Measurements from ENCODE around the gene TMEM207.

Gene TMEM207

GRCh38 chr3:190449801-190450200, at the start of gene TMEM207:
Gene TMEM207 (minus strand): TSS chr3:190449901. CDS start chr3:190449809, 92 bp downstream.
- in situ Hi-C loops (cut with HindIII; ENCODE audit: low sequenced_read_pairs): no loop called here
- DNase-seq (ENCODE audit: low read depth, low spot score): no peak
- TF ChIP-seq CTCF (IDR thresholded peaks at IDR 0.05; ENCODE audit: low read depth, low read length): no peak

GRCh38 chr3:190499122-190499521, 49.4 kb upstream of the TMEM207 start:
- no peak for DNase-seq (ENCODE audit: low read depth, low spot score)
- no peak overlapping the region for H3K4me3 ChIP-seq (ENCODE audit: low read depth, low read length)
- TF ChIP-seq CTCF (IDR thresholded peaks at IDR 0.05; ENCODE audit: low read depth, low read length): no peak
- in situ Hi-C loops (cut with HindIII; ENCODE audit: low sequenced_read_pairs): no loop called here

More at GRCh38 chr3:190449801-190450200, at the start of gene TMEM207:
- no peak within 1 kb of the TSS for H3K4me3 ChIP-seq (ENCODE audit: low read depth, low read length)

- in situ Hi-C loops (cut with HindIII; ENCODE audit: low sequenced_read_pairs): no loop called here
These were observed 48.6 kb upstream of the TMEM207 start for GRCh38 chr3:190498293-190498692.

GRCh38 chr3:190497811-190498210, 48.1 kb upstream of the TMEM207 start:
- TF ChIP-seq CTCF (IDR thresholded peaks at IDR 0.05; ENCODE audit: low read depth, low read length): no peak
- in situ Hi-C loops (cut with HindIII; ENCODE audit: low sequenced_read_pairs): no loop called here
- DNase-seq (ENCODE audit: low read depth, low spot score): no peak

More at GRCh38 chr3:190498293-190498692, 48.6 kb upstream of the TMEM207 start:
- no peak for DNase-seq (ENCODE audit: low read depth, low spot score)
- no peak for TF ChIP-seq CTCF (IDR thresholded peaks at IDR 0.05; ENCODE audit: low read depth, low read length)
- no peak overlapping the region for H3K4me3 ChIP-seq (ENCODE audit: low read depth, low read length)

GRCh38 chr3:190496859-190497258, 47.2 kb upstream of the TMEM207 start:
- in situ Hi-C loops (cut with HindIII; ENCODE audit: low sequenced_read_pairs): no loop called here
- TF ChIP-seq CTCF (IDR thresholded peaks at IDR 0.05; ENCODE audit: low read depth, low read length): no peak
- H3K4me3 ChIP-seq (ENCODE audit: low read depth, low read length): no peak overlapping the region
- no peak for DNase-seq (ENCODE audit: low read depth, low spot score)

More at GRCh38 chr3:190497811-190498210, 48.1 kb upstream of the TMEM207 start:
- H3K4me3 ChIP-seq (ENCODE audit: low read depth, low read length): no peak overlapping the region

DNA sequence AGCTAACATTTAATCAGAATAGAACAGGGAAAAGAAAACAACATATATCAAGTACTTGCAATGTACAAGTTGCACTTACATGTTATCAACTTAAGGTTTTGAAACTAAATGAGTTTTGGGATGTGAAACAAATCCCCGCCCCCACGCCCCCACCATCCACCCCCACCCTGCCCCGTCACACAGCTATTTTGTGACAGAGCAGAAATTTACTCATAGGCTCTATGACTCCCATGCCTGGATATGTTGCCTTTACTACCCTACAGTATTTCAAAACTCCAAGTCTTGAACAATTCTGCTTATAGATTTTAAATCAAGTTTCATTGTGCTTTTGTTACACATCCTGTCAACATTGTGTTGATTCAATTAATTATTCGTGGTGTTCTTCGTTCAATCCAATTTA, 46.1 kb upstream of the TMEM207 start:
- in situ Hi-C loops (cut with HindIII; ENCODE audit: low sequenced_read_pairs): no loop called here
- no peak for DNase-seq (ENCODE audit: low read depth, low spot score)
- TF ChIP-seq CTCF (IDR thresholded peaks at IDR 0.05; ENCODE audit: low read depth, low read length): no peak
- H3K4me3 ChIP-seq (ENCODE audit: low read depth, low read length): no peak overlapping the region

DNA sequence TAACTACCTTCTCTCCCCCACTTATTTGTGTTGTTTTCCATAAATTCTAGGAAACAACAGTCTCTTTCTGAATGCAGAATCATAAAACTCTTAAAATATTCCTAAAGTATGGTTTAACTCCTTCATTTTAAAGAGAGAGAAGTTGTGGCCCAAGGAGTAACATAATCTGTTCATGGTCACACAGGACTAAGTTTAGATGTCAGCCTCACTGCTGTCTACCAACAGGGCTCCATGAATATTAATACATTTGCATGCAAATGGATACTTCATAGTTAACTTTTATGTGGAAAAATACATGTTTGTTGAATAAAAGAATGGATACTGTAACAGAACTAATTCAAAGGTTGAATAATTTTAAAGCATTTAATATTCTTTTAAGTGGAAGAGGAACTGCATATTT, 45.7 kb upstream of the TMEM207 start:
- TF ChIP-seq CTCF (IDR thresholded peaks at IDR 0.05; ENCODE audit: low read depth, low read length): no peak
- H3K4me3 ChIP-seq (ENCODE audit: low read depth, low read length): no peak overlapping the region
- in situ Hi-C loops (cut with HindIII; ENCODE audit: low sequenced_read_pairs): no loop called here
- DNase-seq (ENCODE audit: low read depth, low spot score): no peak
